CD4-positive, alpha-beta T cell treated with Interleukin-6 at 100 ng/mL for 8 hours (primary cell): ENCODE results near the gene RNU1-1.
"Not testable (repeated sequence)": the region's sequence is repeated elsewhere in the genome, so short reads cannot be mapped to it uniquely, and the experiment has no call there.

Experiments
- DNase-seq: peaks from one replicate; pipeline ENCODE4 v3.0.0-alpha.2; 2020; ENCODE audit warnings: mixed read lengths, low spot score

The RNU1-1 gene

GRCh38 chr1:16493731-16494130, 20.4 kb downstream of the RNU1-1 start:
- not testable (repeated sequence) for DNase-seq

- not testable (repeated sequence) for DNase-seq
Observed at GRCh38 chr1:16492937-16493336, 21.1 kb downstream of the RNU1-1 start.

- no peak for DNase-seq
Observed at GRCh38 chr1:16491056-16491675, 22.9 kb downstream of the RNU1-1 start.

- DNase-seq, result not testable (repeated sequence)
Observed at GRCh38 chr1:16489195-16489880, 24.7 kb downstream of the RNU1-1 start.

GRCh38 chr1:16487011-16487410, 27.1 kb downstream of the RNU1-1 start:
- DNase-seq, result not testable (repeated sequence)

GRCh38 chr1:16486316-16486715, 27.8 kb downstream of the RNU1-1 start:
- DNase-seq, result not testable (repeated sequence)

GRCh38 chr1:16484931-16485330, 29.2 kb downstream of the RNU1-1 start:
- no peak for DNase-seq

- no peak for DNase-seq
Observed at GRCh38 chr1:16484501-16484835, 29.6 kb downstream of the RNU1-1 start.

- not testable (repeated sequence) for DNase-seq
Observed at GRCh38 chr1:16483639-16484500, 30.2 kb downstream of the RNU1-1 start.

GRCh38 chr1:16483146-16483545, 30.9 kb downstream of the RNU1-1 start:
- DNase-seq, result not testable (repeated sequence)

GRCh38 chr1:16478091-16478490, 36.0 kb downstream of the RNU1-1 start:
- no peak for DNase-seq

GRCh38 chr1:16475771-16476770, 38.0 kb downstream of the RNU1-1 start:
- DNase-seq, result not testable (repeated sequence)

GRCh38 chr1:16474891-16475290, 39.2 kb downstream of the RNU1-1 start:
- not testable (repeated sequence) for DNase-seq

GRCh38 chr1:16474166-16474800, 39.8 kb downstream of the RNU1-1 start:
- no peak for DNase-seq

GRCh38 chr1:16468558-16468957, 45.5 kb downstream of the RNU1-1 start:
- no peak for DNase-seq

- DNase-seq, result no peak
Observed at GRCh38 chr1:16464917-16465625, 49.0 kb downstream of the RNU1-1 start.
